HEK293 (cell line): ENCODE results near the gene SLC25A12.

Experiments
- CTCF ChIA-PET: fragments of 350-600 bp; formaldehyde crosslinking; extraction: SDS; loops from one replicate; lab custom pipeline; 2021; ENCODE audit warnings: antibody characterized with exemption; lab: Yijun Ruan, JAX
- POLR2A ChIA-PET: fragments of 300-600 bp; formaldehyde crosslinking; extraction: SDS; loops from one replicate; lab custom pipeline; 2020; ENCODE audit warnings: antibody characterized with exemption, inconsistent platforms; lab: Yijun Ruan, JAX
- H3K27ac ChIP-seq: fragments of 200-500 bp; sonication (Bioruptor generic); 2 replicates; pipeline ENCODE4 v1.5.1; 2014; ENCODE audit warnings: low read depth, low read length, control low read depth, inconsistent platforms; ENCODE audit errors: extremely low read depth
- H3K36me3 ChIP-seq, 2 experiments: fragments of 200-500 bp in 1 of 2; sonication (Bioruptor generic) in 1 of 2; 1 replicate in 1 of 2; 2 replicates in 1 of 2; pipeline ENCODE4 v1.5.1; 2014 to 2017; ENCODE audit warnings: inconsistent platforms in 2 of 2, low read length in 2 of 2; ENCODE audit not compliant: control insufficient read depth in 2 of 2, insufficient read depth in 1 of 2
- H3K4me1 ChIP-seq: fragments of 200-500 bp; sonication (Bioruptor generic); 2 replicates; pipeline ENCODE4 v1.5.1; 2014; ENCODE audit warnings: mild to moderate bottlenecking, low read length, inconsistent platforms; ENCODE audit not compliant: control insufficient read depth, insufficient read depth
- H3K4me3 ChIP-seq: 2 replicates; pipeline ENCODE4 v1.5.1; 2011; ENCODE audit warnings: low read depth, mild to moderate bottlenecking, control low read depth, low read length, moderate library complexity
- H3K9me3 ChIP-seq: fragments of 200-500 bp; sonication (Bioruptor generic); 2 replicates; pipeline ENCODE4 v1.5.1; 2014; ENCODE audit warnings: low read depth, low read length, inconsistent platforms; ENCODE audit not compliant: control insufficient read depth, insufficient read depth
- BCL11A ChIP-seq: fragments of 450-650 bp; formaldehyde crosslinking; IDR thresholded peaks from 2 replicates; pipeline ENCODE4 v1.5.1; 2016; ENCODE audit warnings: low read depth, missing biosample characterization, missing genetic modification characterization
- FEZF1 ChIP-seq: fragments of 450-650 bp; formaldehyde crosslinking; IDR thresholded peaks from 2 replicates; pipeline ENCODE4 v1.5.1; 2016; ENCODE audit warnings: missing biosample characterization, missing genetic modification characterization
- HOXC10 ChIP-seq: sonication (generic); formaldehyde crosslinking; IDR thresholded peaks from 2 replicates; pipeline ENCODE4 v1.8.1; 2023; ENCODE audit warnings: mild to moderate bottlenecking, missing genetic modification reagents
- KLF16 ChIP-seq: fragments of 450-650 bp; formaldehyde crosslinking; IDR thresholded peaks from 2 replicates; pipeline ENCODE4 v1.5.1; 2017; ENCODE audit warnings: missing biosample characterization, missing genetic modification characterization
- PATZ1 ChIP-seq: fragments of 450-650 bp; formaldehyde crosslinking; IDR thresholded peaks from 2 replicates; pipeline ENCODE4 v1.5.1; 2016; ENCODE audit warnings: missing biosample characterization, missing genetic modification characterization
- SCRT2 ChIP-seq: fragments of 450-650 bp; formaldehyde crosslinking; IDR thresholded peaks from 2 replicates; pipeline ENCODE4 v1.5.1; 2016; ENCODE audit warnings: missing biosample characterization, missing genetic modification characterization
- ZBTB10 ChIP-seq: fragments of 450-650 bp; formaldehyde crosslinking; IDR thresholded peaks from 2 replicates; pipeline ENCODE4 v1.5.1; 2016; ENCODE audit warnings: missing biosample characterization, missing genetic modification characterization
- ZEB2 ChIP-seq: fragments of 450-650 bp; formaldehyde crosslinking; IDR thresholded peaks from 2 replicates; pipeline ENCODE4 v1.5.1; 2016; ENCODE audit warnings: missing biosample characterization, missing genetic modification characterization
- ZFP69B ChIP-seq: fragments of 450-650 bp; formaldehyde crosslinking; IDR thresholded peaks from 2 replicates; pipeline ENCODE4 v1.5.1; 2016; ENCODE audit warnings: missing biosample characterization, missing genetic modification characterization
- ZNF10 ChIP-seq: fragments of 450-650 bp; formaldehyde crosslinking; IDR thresholded peaks from 2 replicates; pipeline ENCODE4 v1.5.1; 2017; ENCODE audit warnings: missing biosample characterization, missing genetic modification characterization
- ZNF148 ChIP-seq: fragments of 450-650 bp; formaldehyde crosslinking; IDR thresholded peaks from 2 replicates; pipeline ENCODE4 v1.5.0; 2017; ENCODE audit warnings: missing biosample characterization, missing genetic modification characterization, borderline replicate concordance
- ZNF155 ChIP-seq: fragments of 450-650 bp; formaldehyde crosslinking; IDR thresholded peaks from 2 replicates; pipeline ENCODE4 v1.5.1; 2016; ENCODE audit warnings: missing biosample characterization, missing genetic modification characterization
- ZNF18 ChIP-seq: fragments of 450-650 bp; formaldehyde crosslinking; IDR thresholded peaks from 2 replicates; pipeline ENCODE4 v1.5.1; 2016; ENCODE audit warnings: missing biosample characterization, missing genetic modification characterization
- ZNF184 ChIP-seq: fragments of 450-650 bp; IDR thresholded peaks from 2 replicates; pipeline ENCODE4 v1.5.1; 2018; ENCODE audit warnings: missing biosample characterization, mild to moderate bottlenecking, missing genetic modification characterization
- ZNF449 ChIP-seq: fragments of 450-650 bp; formaldehyde crosslinking; IDR thresholded peaks from 2 replicates; pipeline ENCODE4 v1.5.1; 2017; ENCODE audit warnings: missing biosample characterization, mild to moderate bottlenecking, missing genetic modification characterization, moderate library complexity
- ZNF518A ChIP-seq: fragments of 450-650 bp; formaldehyde crosslinking; conservative IDR thresholded peaks from 2 replicates; pipeline ENCODE4 v1.5.1; 2016; ENCODE audit warnings: low read depth, missing biosample characterization, missing genetic modification characterization
- ZNF561 ChIP-seq: fragments of 450-650 bp; IDR thresholded peaks from 2 replicates; pipeline ENCODE4 v1.5.1; 2018; ENCODE audit warnings: missing biosample characterization, missing genetic modification characterization, borderline replicate concordance
- ZNF626 ChIP-seq: fragments of 450-650 bp; sonication (Bioruptor Pico); formaldehyde crosslinking; IDR thresholded peaks from 2 replicates; pipeline ENCODE4 v1.5.1; 2018; ENCODE audit warnings: missing biosample characterization, missing genetic modification characterization, inconsistent platforms
- ZNF701 ChIP-seq: fragments of 450-650 bp; formaldehyde crosslinking; IDR thresholded peaks from 2 replicates; pipeline ENCODE4 v1.5.1; 2016; ENCODE audit warnings: missing biosample characterization, missing genetic modification characterization
- ZNF785 ChIP-seq: fragments of 450-650 bp; formaldehyde crosslinking; IDR thresholded peaks from 2 replicates; pipeline ENCODE4 v1.5.1; 2016; ENCODE audit warnings: missing biosample characterization, missing genetic modification characterization
- ZSCAN23 ChIP-seq: fragments of 450-650 bp; formaldehyde crosslinking; IDR thresholded peaks from 2 replicates; pipeline ENCODE4 v1.5.1; 2016; ENCODE audit warnings: missing biosample characterization, missing genetic modification characterization

SLC25A12 gene

GRCh38 chr2:171889808-171890207 lies 4.2 kb downstream of the SLC25A12 start:
- Histone ChIP-seq H3K4me1 (no peaks in the 10 kb centered on the region), H3K36me3 (peaks cover 0 to 18% of the 10 kb centered on the region in 2 experiments; a peak in 2 of 3 replicates), H3K9me3 (no peaks in the 10 kb centered on the region), H3K4me3 (no peak overlapping the region), H3K27ac (no peak overlapping the region)
- POLR2A ChIA-PET: no interaction called here
- CTCF ChIA-PET: interaction anchor here (0.6 to 1.7 kb wide), 2 partner anchors 8 to 319 kb away, joined by 3 to 10 read pairs; no protein-coding TSS in a partner anchor
- TF ChIP-seq PATZ1 (tag by site-specific recombination) (no peak), KLF16 (tag by site-specific recombination) (no peak), ZNF148 (no peak), ZNF184 (tag by site-specific recombination) (no peak), ZNF449 (tag by site-specific recombination) (no peak), ZNF561 (tag by site-specific recombination) (no peak), ZNF18 (no peak), BCL11A (tag by site-specific recombination) (no peak), ZFP69B (tag by site-specific recombination) (no peak), ZEB2 (tag by site-specific recombination) (no peak), HOXC10 (CRISPR knock-in tag) (no peak), ZNF701 (tag by site-specific recombination) (no peak)

GRCh38 chr2:171889333-171889732 lies 4.7 kb downstream of the SLC25A12 start:
- Histone ChIP-seq H3K4me1 (no peaks in the 10 kb centered on the region), H3K36me3 (peaks cover 0 to 18% of the 10 kb centered on the region in 2 experiments; a peak in 2 of 3 replicates), H3K27ac (no peak overlapping the region), H3K4me3 (no peak overlapping the region), H3K9me3 (no peaks in the 10 kb centered on the region)
- POLR2A ChIA-PET: no interaction called here
- CTCF ChIA-PET: no interaction called here
- TF ChIP-seq ZBTB10 (tag by site-specific recombination): no peak
- TF ChIP-seq ZNF626: no peak
- no peak for TF ChIP-seq ZSCAN23
- TF ChIP-seq ZNF518A: no peak
- no peak for TF ChIP-seq FEZF1 (tag by site-specific recombination)
- no peak for TF ChIP-seq ZNF10 (tag by site-specific recombination)
- TF ChIP-seq SCRT2 (tag by site-specific recombination): no peak
- TF ChIP-seq ZNF155: no peak
- no peak for TF ChIP-seq ZNF785 (tag by site-specific recombination)
